ENCODE results near the gene EGFL6.

GRCh38 chrX:13520351-13520750, 49.0 kb upstream of the EGFL6 start:
- TF ChIP-seq YY1 (IDR thresholded peaks at IDR 0.05; ENCODE audit: insufficient read depth, insufficient read length) (no peak), ZNF274 (IDR thresholded peaks at IDR 0.05; ENCODE audit: low read depth, low read length) (no peak)
